Tibial nerve (tissue), 4 donors: ENCODE data around the gene PDC. TPM values are rescaled to one million over a fixed set of nuclear protein-coding genes. Genes with fewer than 3 reads are reported as not detected.

Experiments used
- DNase-seq, 2 donors: peaks; one replicate each; pipeline ENCODE4 v3.0.0-alpha.2; 2019; ENCODE audit warnings: low spot score in 2 of 2
- H3K27ac ChIP-seq, 4 donors: fragments of 200-600 bp; sonication (generic) in 3 of 4; one replicate each; pipeline ENCODE4 v1.5.1; 2017 to 2019; ENCODE audit warnings: mild to moderate bottlenecking in 1 of 4
- H3K27me3 ChIP-seq, 2 donors: fragments of 200-600 bp; sonication (generic) in 1 of 2; one replicate each; pipeline versions ENCODE4 v1.5.1 to v1.6.0; 2017 to 2019
- H3K36me3 ChIP-seq, 3 donors: fragments of 200-600 bp; sonication (generic); one replicate each; pipeline ENCODE4 v1.5.1; 2018 to 2019
- H3K4me1 ChIP-seq, 4 donors: fragments of 200-600 bp; sonication (generic) in 3 of 4; one replicate each; pipeline ENCODE4 v1.5.1; 2017 to 2019
- H3K4me3 ChIP-seq, 4 donors: fragments of 200-600 bp; sonication (generic) in 3 of 4; one replicate each; pipeline ENCODE4 v1.5.1; 2017 to 2019; ENCODE audit warnings: mild to moderate bottlenecking in 1 of 4, moderate library complexity in 1 of 4
- H3K9me3 ChIP-seq, 4 donors: fragments of 200-600 bp; sonication (generic) in 3 of 4; one replicate each; pipeline ENCODE4 v1.5.1; 2017 to 2019
- EP300 ChIP-seq, 2 donors: sonication (generic); formaldehyde crosslinking; IDR thresholded peaks; one replicate each; pipeline ENCODE4 v1.6.1; 2017; ENCODE audit warnings: antibody characterized with exemption in 2 of 2, mild to moderate bottlenecking in 1 of 2
- POLR2A ChIP-seq, 2 donors: fragments of 450-650 bp; IDR thresholded peaks; one replicate each; pipeline ENCODE4 v1.6.1; 2017; ENCODE audit warnings: antibody characterized with exemption in 2 of 2, mild to moderate bottlenecking in 2 of 2, moderate library complexity in 2 of 2
- WGBS, 2 donors: methylation state at CpG; one replicate each; pipeline ENCODE4 v1.1.5; 2018; 5-methylcytosine and 5-hydroxymethylcytosine counted together
- total RNA-seq, 4 donors: library from RNA; depleted of rRNA; stranded (reverse); fragments of >200 nt; gene quantifications; one replicate each; pipeline ENCODE4 v1.1.0, GENCODE V29; 2016
- TF ChIP-seq, protein P1 (sequence below), 5 experiments: fragments of 200-600 bp in 3 of 5; fragments of 450-650 bp in 2 of 5; sonication (generic) in 3 of 5; IDR thresholded peaks; one replicate each; pipeline ENCODE4 v1.5.1; 2016 to 2019; ENCODE audit warnings: antibody characterized with exemption in 5 of 5, mild to moderate bottlenecking in 3 of 5, moderate library complexity in 2 of 5

PDC gene
- total RNA-seq, 4 donors from 2014 or later = not detected

DNA sequence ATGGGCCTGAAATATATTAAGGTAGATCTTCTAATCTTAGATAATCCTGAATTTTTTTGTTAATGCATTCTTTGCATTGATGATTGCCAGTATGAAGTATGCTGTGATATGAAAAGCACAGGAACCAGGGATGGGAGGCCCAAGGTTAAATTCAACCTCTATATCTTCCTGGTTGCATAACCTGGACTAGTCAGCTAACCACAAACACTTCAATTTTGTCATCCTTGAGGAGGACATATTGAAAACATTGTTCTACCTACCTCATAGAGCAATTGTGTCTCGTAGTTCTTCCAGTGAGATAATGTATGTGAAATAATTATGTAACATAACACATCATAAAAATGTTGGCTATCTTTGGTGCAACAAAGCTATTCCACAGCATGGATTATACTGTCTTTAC is 25.6 kb downstream of the PDC start:
- Histone ChIP-seq H3K9me3 (no peaks in the 10 kb centered on the region), H3K36me3 (peaks cover 0 to 15% (median 0%) of the 10 kb centered on the region in 3 donors), H3K27me3 (no peaks in the 10 kb centered on the region), H3K4me1 (no peaks in the 10 kb centered on the region), H3K27ac (no peak overlapping the region), H3K4me3 (no peak overlapping the region)
- no peak for TF ChIP-seq POLR2A (IDR thresholded peaks at IDR 0.05)
- TF ChIP-seq, protein P1, sequence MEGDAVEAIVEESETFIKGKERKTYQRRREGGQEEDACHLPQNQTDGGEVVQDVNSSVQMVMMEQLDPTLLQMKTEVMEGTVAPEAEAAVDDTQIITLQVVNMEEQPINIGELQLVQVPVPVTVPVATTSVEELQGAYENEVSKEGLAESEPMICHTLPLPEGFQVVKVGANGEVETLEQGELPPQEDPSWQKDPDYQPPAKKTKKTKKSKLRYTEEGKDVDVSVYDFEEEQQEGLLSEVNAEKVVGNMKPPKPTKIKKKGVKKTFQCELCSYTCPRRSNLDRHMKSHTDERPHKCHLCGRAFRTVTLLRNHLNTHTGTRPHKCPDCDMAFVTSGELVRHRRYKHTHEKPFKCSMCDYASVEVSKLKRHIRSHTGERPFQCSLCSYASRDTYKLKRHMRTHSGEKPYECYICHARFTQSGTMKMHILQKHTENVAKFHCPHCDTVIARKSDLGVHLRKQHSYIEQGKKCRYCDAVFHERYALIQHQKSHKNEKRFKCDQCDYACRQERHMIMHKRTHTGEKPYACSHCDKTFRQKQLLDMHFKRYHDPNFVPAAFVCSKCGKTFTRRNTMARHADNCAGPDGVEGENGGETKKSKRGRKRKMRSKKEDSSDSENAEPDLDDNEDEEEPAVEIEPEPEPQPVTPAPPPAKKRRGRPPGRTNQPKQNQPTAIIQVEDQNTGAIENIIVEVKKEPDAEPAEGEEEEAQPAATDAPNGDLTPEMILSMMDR (IDR thresholded peaks at IDR 0.05) = no peak
- TF ChIP-seq EP300 (IDR thresholded peaks at IDR 0.05) = no peak
- 72 to 97% methylated on average over 1 of the region's 1 CpG for WGBS, 2 donors
- DNase-seq = no peak

DNA sequence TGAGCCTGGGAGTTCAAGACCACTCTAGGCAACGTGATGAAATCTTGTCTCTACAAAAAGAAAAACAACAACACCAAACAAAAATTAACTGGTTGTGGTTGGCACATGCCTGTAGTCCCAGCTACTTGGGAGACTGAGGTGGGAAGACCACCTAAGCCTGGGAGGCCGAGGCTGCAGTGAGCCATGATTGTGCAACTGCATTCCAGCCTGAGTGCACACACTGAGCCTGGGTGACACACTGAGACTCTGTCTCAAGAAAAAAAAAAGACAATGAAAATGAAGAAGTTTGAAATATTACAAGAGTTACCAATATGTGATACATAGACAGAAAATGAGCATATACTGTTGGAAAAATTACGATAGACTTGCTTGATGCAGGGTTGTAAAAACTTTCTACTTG is 31.9 kb downstream of the PDC start:
- no peaks in the 10 kb centered on the region for H3K9me3 ChIP-seq
- TF ChIP-seq EP300 (IDR thresholded peaks at IDR 0.05) (no peak), POLR2A (IDR thresholded peaks at IDR 0.05) (no peak)
- TF ChIP-seq, protein P1 (IDR thresholded peaks at IDR 0.05) = no peak
- H3K27me3 ChIP-seq = no peaks in the 10 kb centered on the region
- no peak for DNase-seq
- H3K27ac ChIP-seq = no peak overlapping the region
- no peaks in the 10 kb centered on the region for H3K4me1 ChIP-seq
- H3K36me3 ChIP-seq = peaks cover 0 to 28% (median 0%) of the 10 kb centered on the region in 3 donors
- no peak overlapping the region for H3K4me3 ChIP-seq
- 89 to 97% methylated on average over 3 of the region's 3 CpGs for WGBS, 2 donors

DNA sequence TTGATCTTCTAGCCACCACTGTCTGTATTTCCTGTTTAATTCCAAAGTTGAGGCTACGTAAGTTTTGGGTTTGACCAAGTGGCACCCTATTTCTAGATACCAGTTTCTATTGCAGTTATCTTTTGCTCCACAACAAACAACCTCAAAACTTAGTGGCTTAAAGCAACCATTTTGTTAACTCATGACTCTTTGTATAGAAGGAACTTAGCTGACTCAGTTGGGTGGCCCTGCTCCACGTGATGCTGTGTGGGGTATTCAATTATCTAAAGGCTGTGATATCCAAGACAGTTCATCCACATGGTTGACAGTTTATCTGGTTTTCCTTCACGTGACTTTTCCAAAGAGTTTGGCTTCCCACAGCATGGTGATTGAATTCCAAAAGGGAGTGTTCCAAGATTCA is 34.8 kb downstream of the PDC start:
- peaks cover 0 to 28% (median 0%) of the 10 kb centered on the region in 3 donors for H3K36me3 ChIP-seq
- no peak overlapping the region for H3K27ac ChIP-seq
- DNase-seq = no peak
- H3K4me3 ChIP-seq = no peak overlapping the region
- no peaks in the 10 kb centered on the region for H3K4me1 ChIP-seq
- H3K27me3 ChIP-seq = no peaks in the 10 kb centered on the region
- TF ChIP-seq EP300 (IDR thresholded peaks at IDR 0.05) (no peak), POLR2A (IDR thresholded peaks at IDR 0.05) (no peak)
- TF ChIP-seq, protein P1 (IDR thresholded peaks at IDR 0.05) = no peak
- H3K9me3 ChIP-seq = no peaks in the 10 kb centered on the region
- WGBS, 2 donors = 93 to 95% methylated on average over 3 of the region's 3 CpGs

GRCh38 chr1:186424539-186424938 is 36.4 kb downstream of the PDC start:
- TF ChIP-seq POLR2A (IDR thresholded peaks at IDR 0.05) (no peak), EP300 (IDR thresholded peaks at IDR 0.05) (no peak)
- TF ChIP-seq, protein P1 (IDR thresholded peaks at IDR 0.05) = no peak
- H3K36me3 ChIP-seq = peaks cover 0 to 37% (median 0%) of the 10 kb centered on the region in 3 donors
- no peak overlapping the region for H3K27ac ChIP-seq
- no peak overlapping the region for H3K4me3 ChIP-seq
- DNase-seq = no peak
- 67 to 77% methylated on average over 2 of the region's 2 CpGs for WGBS, 2 donors
- no peaks in the 10 kb centered on the region for H3K9me3 ChIP-seq
- no peaks in the 10 kb centered on the region for H3K4me1 ChIP-seq
- no peaks in the 10 kb centered on the region for H3K27me3 ChIP-seq

DNA sequence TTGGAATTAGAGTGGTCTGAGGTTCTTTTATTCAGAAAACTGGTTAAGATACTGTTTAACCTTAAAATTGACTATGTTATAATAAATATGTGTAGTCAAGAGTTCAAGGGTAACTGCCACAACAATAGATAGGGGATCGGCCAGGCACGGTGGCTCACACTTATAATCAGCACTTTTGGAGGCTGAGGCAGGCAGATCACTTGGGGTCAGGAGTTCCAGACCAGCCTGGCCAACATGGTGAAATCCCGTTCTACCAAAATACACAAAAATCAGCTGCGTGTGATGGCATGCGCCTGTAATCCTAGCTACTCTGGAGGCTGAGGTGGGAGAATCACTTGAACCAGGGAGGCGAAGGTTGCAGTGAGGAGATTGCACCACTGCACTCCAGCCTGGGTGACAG is 39.5 kb downstream of the PDC start:
- Histone ChIP-seq H3K4me1 (no peaks in the 10 kb centered on the region), H3K9me3 (no peaks in the 10 kb centered on the region), H3K4me3 (no peak overlapping the region), H3K27ac (peak overlapping the region in 2 of 4 donors; percentile 54 to 58), H3K36me3 (peaks cover 0 to 46% (median 0%) of the 10 kb centered on the region in 3 donors), H3K27me3 (no peaks in the 10 kb centered on the region)
- 76 to 83% methylated on average over 6 of the region's 6 CpGs for WGBS, 2 donors
- TF ChIP-seq EP300 (IDR thresholded peaks at IDR 0.05) (no peak), POLR2A (IDR thresholded peaks at IDR 0.05) (no peak)
- TF ChIP-seq, protein P1 (IDR thresholded peaks at IDR 0.05) = no peak
- DNase-seq = no peak
